NCI-H2227 (cell line): ENCODE measurements around the gene STARD5.

Experiments used
- DNase-seq: peaks from one replicate; lab custom pipeline; 2025; ENCODE audit not compliant: unreplicated experiment; lab: John Stamatoyannopoulos, UW

The STARD5 gene

GRCh38 chr15:81312790-81313543 is 11.0 kb downstream of the STARD5 start:
- no peak for DNase-seq

GRCh38 chr15:81311752-81312464 is 12.0 kb downstream of the STARD5 start:
- DNase-seq = no peak

- no peak for DNase-seq
Observed at GRCh38 chr15:81310480-81310879, 13.5 kb downstream of the STARD5 start.

GRCh38 chr15:81309647-81310450 is 14.1 kb downstream of the STARD5 start:
- no peak for DNase-seq

- no peak for DNase-seq
Observed at GRCh38 chr15:81308260-81308659, 15.7 kb downstream of the STARD5 start.

- DNase-seq = no peak
Observed at GRCh38 chr15:81304226-81304625, 19.7 kb downstream of the STARD5 start.

- DNase-seq = no peak
Observed at GRCh38 chr15:81303244-81304225, 20.4 kb downstream of the STARD5 start.

GRCh38 chr15:81302701-81303109 is 21.2 kb downstream of the STARD5 start:
- no peak for DNase-seq

- DNase-seq = no peak
Observed at GRCh38 chr15:81301815-81302399, 22.0 kb downstream of the STARD5 start.

- DNase-seq = no peak
Observed at GRCh38 chr15:81301385-81301784, 22.6 kb downstream of the STARD5 start.

GRCh38 chr15:81299630-81300273 is 24.2 kb downstream of the STARD5 start:
- no peak for DNase-seq

- DNase-seq = no peak
Observed at GRCh38 chr15:81299156-81299555, 24.8 kb downstream of the STARD5 start.

GRCh38 chr15:81298611-81299010 is 25.3 kb downstream of the STARD5 start:
- DNase-seq = no peak

GRCh38 chr15:81297603-81298575 is 26.1 kb downstream of the STARD5 start:
- DNase-seq = no peak

- no peak for DNase-seq
Observed at GRCh38 chr15:81297147-81297572, 26.8 kb downstream of the STARD5 start.

GRCh38 chr15:81296673-81297072 is 27.3 kb downstream of the STARD5 start:
- no peak for DNase-seq

GRCh38 chr15:81296186-81296585 is 27.8 kb downstream of the STARD5 start:
- no peak for DNase-seq

GRCh38 chr15:81295486-81296121 is 28.3 kb downstream of the STARD5 start:
- no peak for DNase-seq
